ENCODE results near the gene CDC14A.

DNA sequence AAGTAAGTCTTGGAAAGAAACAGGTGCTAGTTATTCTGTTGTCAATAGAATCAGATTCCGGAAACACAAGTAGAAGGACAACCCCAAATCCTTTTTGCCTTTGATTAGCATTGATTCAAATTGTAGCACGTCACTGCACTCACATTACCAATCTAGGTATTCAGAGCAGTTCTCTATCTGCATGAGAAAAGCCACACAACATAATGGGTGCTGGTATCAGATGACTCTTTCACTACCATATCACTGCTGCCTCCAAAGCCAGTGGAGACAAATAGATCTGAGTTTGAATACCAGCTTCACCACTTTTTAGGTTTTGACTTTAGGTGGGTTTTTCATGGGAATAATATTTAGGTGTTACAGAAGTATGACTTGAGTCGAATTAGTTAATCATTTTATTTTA lies 47.4 kb upstream of the CDC14A start:
- TF ChIP-seq, protein P1, sequence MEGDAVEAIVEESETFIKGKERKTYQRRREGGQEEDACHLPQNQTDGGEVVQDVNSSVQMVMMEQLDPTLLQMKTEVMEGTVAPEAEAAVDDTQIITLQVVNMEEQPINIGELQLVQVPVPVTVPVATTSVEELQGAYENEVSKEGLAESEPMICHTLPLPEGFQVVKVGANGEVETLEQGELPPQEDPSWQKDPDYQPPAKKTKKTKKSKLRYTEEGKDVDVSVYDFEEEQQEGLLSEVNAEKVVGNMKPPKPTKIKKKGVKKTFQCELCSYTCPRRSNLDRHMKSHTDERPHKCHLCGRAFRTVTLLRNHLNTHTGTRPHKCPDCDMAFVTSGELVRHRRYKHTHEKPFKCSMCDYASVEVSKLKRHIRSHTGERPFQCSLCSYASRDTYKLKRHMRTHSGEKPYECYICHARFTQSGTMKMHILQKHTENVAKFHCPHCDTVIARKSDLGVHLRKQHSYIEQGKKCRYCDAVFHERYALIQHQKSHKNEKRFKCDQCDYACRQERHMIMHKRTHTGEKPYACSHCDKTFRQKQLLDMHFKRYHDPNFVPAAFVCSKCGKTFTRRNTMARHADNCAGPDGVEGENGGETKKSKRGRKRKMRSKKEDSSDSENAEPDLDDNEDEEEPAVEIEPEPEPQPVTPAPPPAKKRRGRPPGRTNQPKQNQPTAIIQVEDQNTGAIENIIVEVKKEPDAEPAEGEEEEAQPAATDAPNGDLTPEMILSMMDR (IDR thresholded peaks at IDR 0.05) = no peak
- TF ChIP-seq, protein P2, sequence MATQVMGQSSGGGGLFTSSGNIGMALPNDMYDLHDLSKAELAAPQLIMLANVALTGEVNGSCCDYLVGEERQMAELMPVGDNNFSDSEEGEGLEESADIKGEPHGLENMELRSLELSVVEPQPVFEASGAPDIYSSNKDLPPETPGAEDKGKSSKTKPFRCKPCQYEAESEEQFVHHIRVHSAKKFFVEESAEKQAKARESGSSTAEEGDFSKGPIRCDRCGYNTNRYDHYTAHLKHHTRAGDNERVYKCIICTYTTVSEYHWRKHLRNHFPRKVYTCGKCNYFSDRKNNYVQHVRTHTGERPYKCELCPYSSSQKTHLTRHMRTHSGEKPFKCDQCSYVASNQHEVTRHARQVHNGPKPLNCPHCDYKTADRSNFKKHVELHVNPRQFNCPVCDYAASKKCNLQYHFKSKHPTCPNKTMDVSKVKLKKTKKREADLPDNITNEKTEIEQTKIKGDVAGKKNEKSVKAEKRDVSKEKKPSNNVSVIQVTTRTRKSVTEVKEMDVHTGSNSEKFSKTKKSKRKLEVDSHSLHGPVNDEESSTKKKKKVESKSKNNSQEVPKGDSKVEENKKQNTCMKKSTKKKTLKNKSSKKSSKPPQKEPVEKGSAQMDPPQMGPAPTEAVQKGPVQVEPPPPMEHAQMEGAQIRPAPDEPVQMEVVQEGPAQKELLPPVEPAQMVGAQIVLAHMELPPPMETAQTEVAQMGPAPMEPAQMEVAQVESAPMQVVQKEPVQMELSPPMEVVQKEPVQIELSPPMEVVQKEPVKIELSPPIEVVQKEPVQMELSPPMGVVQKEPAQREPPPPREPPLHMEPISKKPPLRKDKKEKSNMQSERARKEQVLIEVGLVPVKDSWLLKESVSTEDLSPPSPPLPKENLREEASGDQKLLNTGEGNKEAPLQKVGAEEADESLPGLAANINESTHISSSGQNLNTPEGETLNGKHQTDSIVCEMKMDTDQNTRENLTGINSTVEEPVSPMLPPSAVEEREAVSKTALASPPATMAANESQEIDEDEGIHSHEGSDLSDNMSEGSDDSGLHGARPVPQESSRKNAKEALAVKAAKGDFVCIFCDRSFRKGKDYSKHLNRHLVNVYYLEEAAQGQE (IDR thresholded peaks at IDR 0.05; ENCODE audit: insufficient read depth in 1 of 2, low read depth in 2 of 2, low read length in 1 of 2) = no peak
- TF ChIP-seq POLR2AphosphoS5 (IDR thresholded peaks at IDR 0.05; ENCODE audit: low read depth, low read length) (no peak), SIN3A (IDR thresholded peaks at IDR 0.05; ENCODE audit: borderline replicate concordance, insufficient read depth, low read depth, low read length) (no peak)
